GM19240 (cell line): ENCODE measurements around the gene KRT77.

Experiments
- DNase-seq: peaks from one replicate; pipeline ENCODE4 v3.0.0; 2011; ENCODE audit warnings: low spot score; ENCODE audit not compliant: insufficient read length

KRT77 gene

DNA sequence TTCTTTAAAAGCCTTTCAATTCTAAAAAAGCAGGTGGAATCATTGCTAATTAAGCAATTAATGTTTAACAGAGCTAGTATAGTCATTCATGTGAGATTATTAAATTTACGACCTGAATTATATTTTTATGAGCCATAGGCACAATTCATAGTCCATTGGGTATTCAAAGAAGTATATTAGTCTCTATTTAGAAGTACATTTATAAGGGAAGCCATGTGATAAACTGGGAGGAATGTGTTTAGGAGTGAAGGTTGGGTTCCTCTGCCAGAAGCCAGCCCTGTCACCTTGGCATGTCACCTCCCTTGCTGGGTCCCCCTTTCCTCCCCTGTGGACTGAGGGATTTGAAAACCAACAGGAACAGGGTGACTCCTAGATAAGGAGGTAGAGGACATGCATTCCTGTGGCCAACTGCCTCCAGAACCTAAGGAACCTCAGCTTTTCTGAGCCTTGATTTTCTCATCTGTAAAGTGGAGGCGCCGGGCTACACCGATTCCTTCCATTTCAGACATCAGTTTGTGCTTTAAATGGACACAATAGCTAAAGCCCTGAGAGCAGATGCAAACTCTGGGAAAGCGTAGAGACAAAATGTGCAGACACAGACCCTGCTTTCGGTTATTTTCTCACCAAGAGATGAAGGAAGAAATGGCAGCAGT, 45.9 kb downstream of the KRT77 start:
- no peak for DNase-seq

DNA sequence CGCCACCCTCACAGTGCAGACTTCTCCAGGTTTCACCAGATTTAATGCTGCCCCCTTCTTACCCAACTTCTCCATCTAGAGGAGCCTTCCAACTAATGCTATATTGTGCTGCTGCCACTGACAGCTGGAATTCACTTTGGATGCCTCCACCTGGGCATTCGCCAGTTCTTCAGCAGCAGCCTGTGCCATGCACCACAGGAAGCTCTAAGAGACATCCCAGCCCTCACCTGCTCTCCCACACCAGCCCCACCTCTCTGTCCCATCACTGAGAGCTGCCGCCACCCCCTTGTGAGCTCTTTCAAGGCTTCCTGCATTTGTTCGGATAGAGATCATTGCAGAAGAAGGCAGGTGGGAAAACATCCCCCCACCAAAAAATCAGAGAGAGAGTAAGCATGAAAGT, 46.7 kb downstream of the KRT77 start:
- no peak for DNase-seq

DNA sequence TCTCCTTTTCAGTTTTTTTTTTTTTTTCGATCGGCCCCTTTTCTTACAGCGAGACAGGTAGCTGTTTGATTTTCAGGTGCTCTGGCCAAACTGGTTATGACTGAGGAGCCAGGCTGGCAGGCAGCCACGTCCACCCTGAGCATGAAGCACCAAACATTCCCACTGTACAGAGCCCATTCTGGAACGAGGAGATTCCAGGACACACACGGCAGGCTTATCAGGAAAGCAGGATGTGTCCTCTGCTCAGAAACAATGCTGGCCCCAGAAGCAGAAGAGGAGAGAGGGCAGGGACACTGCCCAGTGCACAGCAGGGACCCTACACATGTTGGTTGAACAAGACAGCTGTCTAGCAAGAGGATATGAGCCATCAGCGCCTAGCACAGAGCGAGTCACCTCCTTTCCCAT, 47.6 kb downstream of the KRT77 start:
- DNase-seq: no peak

- DNase-seq: no peak
These were observed 48.1 kb downstream of the KRT77 start for GRCh38 chr12:52655251-52655650.

DNA sequence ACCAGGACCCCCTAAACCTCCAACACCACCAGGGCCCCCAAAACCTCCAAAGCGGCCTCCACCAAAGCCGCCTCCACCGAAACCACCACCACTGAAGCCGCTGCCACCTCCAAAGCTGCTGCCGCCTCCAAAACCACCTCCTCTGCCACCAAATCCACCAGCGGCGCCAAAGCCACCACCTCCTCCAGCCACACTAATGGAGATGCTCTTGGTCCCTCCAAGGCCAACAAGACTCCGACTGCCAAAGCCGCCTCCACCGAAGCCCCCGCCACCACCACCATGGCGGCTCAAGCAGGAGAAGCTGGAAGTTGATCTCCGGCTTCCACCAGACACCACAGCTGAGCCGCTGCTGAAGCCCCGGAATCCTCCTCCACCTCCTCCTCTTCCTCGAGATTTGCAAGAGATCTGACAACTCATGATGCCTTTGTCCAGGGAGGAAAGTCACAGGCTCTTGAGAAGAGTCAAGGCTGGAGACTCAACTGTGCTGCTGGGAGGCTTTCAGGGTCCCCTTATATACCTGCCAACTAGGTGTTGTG, 51.5 kb downstream of the KRT77 start, which contains the start of gene KRT2:
Gene KRT2 (minus strand): TSS at position 486 of the 536 bp plus-strand sequence. CDS start 69 bp downstream, at position 417.
- DNase-seq: no peak

DNA sequence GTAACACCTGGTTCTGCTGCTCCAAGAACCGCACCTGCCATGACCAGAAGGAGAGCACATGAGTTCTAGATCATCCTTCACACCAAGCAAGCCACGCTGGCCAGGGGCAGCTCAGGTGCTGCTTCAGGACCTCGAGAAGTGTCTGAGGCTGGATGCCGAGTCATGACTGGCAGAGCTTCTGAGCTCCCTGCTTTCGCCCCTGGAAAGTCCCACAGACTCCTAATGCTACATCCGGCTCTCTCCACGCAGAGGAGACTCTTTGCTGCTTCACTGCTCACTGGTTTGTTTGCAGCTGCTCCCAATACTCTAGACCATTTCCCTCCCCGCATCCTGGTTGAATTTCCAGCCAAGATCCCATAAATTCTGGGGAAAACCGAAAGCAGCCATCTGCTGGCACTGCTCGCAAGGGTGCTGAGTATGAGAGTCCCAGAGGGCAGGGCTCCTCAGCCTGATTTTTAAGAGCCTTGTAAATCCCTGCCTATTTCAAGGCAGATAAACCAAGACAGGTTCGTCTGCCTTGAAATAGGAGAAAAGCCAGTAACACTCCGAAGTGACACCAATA, 52.7 kb downstream of the KRT77 start:
- no peak for DNase-seq

DNA sequence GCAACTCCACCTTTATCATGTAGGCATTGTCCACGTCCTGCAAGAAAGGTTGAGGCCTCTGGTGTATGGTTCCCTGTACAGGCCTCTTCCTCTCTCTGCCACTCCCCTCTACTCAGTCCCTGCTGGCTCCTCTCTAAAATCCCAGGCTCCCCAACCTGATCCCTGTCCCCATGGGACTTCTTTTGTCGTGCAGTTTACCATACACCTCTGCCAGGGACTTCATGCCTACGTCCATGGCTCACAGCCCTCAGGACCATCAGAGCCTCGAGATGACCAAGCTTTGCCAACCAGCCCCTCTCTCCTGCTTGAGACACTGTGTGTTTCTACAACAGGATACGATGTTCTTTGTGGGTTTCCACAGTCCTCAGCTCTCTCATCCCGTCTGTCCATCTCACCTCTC, 54.3 kb downstream of the KRT77 start:
- DNase-seq: no peak

- DNase-seq: no peak
These were observed 55.2 kb downstream of the KRT77 start for GRCh38 chr12:52648012-52648550.

DNA sequence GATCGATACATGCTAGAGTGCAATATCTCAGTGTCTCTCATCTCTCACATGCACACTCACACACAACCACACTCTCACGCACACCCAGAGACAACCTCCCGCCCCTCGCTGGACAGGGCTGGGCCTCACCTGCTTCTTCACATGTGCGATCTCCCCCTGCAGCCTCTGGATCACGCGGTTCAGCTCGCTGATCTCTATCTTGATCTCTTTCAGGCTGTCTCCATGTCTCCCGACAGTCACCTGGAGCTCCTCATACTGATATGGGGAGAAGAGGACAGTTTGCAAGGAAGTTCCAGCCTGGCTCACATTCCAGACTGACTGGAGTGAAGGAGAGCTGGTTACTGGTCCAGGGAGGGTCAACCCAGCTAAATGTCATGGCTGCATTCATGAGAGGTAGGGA, 55.7 kb downstream of the KRT77 start:
- DNase-seq: no peak

- DNase-seq: no peak
These were observed 56.7 kb downstream of the KRT77 start for GRCh38 chr12:52646613-52647012.

DNA sequence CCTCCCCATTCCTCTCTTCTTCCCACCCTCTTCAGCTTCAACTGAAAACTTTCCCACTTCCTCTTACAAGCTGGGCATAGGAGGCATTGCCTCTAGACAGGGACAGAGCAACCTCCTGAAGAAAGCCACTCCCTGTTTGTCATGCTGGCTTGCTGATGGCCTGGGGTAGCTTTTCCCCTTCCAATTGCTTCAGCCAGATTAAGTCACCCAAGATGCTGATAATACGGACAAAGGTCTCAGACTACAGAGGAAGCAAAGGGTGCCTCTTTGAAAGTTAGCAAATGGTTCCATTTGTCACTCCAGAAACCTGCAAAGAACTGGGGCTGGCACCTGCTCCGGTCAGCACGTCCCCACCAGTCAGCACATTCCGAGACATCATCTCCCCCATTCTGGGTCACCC, 57.3 kb downstream of the KRT77 start:
- DNase-seq: no peak

DNA sequence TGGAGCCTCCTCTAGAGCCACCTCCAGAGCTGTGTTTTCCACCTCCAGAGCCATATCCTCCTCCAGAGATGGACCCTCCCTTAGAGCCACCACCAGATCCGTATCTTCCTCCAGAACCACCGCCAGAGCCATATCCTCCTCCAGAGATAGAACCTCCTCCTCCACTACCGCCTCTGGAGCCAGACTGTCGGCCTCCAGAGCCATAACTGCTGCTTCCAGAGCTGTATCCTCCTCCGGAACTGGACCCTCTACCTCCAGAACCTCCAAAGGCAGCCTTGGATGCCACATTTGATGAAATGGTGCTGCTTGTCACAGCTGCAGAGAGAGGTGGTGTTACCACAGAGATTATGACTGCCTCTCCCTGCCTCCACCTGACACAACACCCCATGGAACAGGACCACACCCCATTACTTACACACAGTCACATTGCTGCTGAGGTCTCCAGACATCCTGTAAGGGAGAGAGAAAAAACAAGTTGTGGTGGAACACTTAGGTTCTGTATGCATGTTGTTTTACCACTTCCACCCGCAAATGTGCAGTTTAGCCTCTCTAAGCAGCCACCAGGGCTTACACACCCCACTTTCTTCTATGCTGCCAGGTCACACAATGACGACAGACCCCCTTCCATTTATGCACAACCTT, 58.1 kb downstream of the KRT77 start:
- no peak for DNase-seq

- DNase-seq: no peak
These were observed 59.3 kb downstream of the KRT77 start for GRCh38 chr12:52644078-52644415.

DNA sequence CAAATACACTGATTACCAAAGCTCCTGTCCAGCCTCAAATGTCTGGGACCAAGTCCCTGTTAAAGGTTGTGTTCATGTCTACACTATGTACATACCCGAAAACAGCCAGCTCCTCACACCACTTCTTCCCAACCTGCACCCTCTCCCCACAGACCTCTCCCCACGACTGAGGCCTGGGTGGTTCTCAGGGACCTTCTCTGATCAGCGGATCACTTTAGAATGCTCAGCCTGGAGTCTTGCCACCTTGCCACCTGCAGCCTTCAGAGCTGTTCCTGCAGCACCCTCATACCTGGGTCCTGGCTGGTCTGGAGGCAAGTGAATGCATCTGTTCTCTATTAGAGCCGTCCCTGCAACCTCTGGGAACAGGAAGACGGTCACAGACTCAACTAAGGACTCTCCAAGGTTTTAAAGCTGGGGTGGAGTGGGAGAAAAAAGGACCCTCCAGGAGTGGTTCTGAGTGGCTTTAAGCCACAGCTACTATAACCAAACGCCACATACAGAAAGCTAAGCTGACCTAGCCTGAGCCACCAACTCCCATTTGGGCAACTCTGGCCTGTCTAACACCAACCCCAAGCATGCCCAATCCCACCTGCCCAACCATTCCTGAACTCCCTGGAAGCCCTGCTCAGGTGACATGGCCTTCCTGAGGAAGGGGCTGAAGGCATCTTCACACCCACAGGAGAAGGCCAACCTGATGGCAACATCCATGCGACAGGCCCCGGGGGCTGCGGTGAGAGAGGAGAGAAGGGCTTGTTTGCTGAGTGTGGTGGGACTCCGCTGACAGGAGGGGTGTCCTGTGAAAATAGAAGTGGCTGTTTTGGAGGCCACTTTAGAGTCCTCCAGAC, 59.9 kb downstream of the KRT77 start:
- no peak for DNase-seq

- DNase-seq: no peak
These were observed 61.9 kb downstream of the KRT77 start for GRCh38 chr12:52641468-52641867.
